Sigmoid colon (tissue), 4 donors: ENCODE results near the gene POLRMT.
"Not testable (repeated sequence)": the region's sequence is repeated elsewhere in the genome, so short reads cannot be mapped to it uniquely, and the experiment has no call there.

Experiments
- CTCF ChIP-seq, 4 experiments: fragments of 450-650 bp in 3 of 4; fragments of 200-600 bp in 1 of 4; IDR thresholded peaks; one replicate each; pipeline ENCODE4 v1.5.1; 2016 to 2019; ENCODE audit warnings: antibody characterized with exemption in 4 of 4, mild to moderate bottlenecking in 3 of 4, moderate library complexity in 2 of 4
- EP300 ChIP-seq, 4 donors: sonication (generic); formaldehyde crosslinking; IDR thresholded peaks; one replicate each; pipeline ENCODE4 v1.6.1; 2017; ENCODE audit warnings: antibody characterized with exemption in 4 of 4
- POLR2A ChIP-seq, 2 donors: fragments of 450-650 bp; IDR thresholded peaks; one replicate each; pipeline ENCODE4 v1.6.1; 2016; ENCODE audit warnings: antibody characterized with exemption in 2 of 2, mild to moderate bottlenecking in 2 of 2, moderate library complexity in 2 of 2
- POLR2AphosphoS5 ChIP-seq, 4 donors: sonication (generic); formaldehyde crosslinking; IDR thresholded peaks; one replicate each; pipeline ENCODE4 v1.6.1; 2017; ENCODE audit warnings: antibody characterized with exemption in 4 of 4

GRCh38 chr19:668675-669434 lies 35.5 kb upstream of the POLRMT start:
- not testable (repeated sequence) for TF ChIP-seq CTCF, POLR2A, POLR2AphosphoS5, EP300 (IDR thresholded peaks at IDR 0.05)
